Testis (tissue), 3 donors: Measurements from ENCODE around the gene ALDH1A2. TPM values are rescaled to one million over a fixed set of nuclear protein-coding genes. Genes with fewer than 3 reads are reported as not detected.
"Not testable (repeated sequence)": the region's sequence is repeated elsewhere in the genome, so short reads cannot be mapped to it uniquely, and the experiment has no call there.

Experiments used
- DNase-seq: peaks from one replicate; pipeline ENCODE4 v3.0.0-alpha.2; 2019
- H3K27ac ChIP-seq, 2 donors: fragments of 200-600 bp; sonication (generic); one replicate each; pipeline ENCODE4 v1.5.1; 2019
- H3K27me3 ChIP-seq: fragments of 200-600 bp; sonication (generic); one replicate; pipeline ENCODE4 v1.5.1; 2019
- H3K36me3 ChIP-seq: fragments of 200-600 bp; sonication (generic); one replicate; pipeline ENCODE4 v1.5.1; 2017; ENCODE audit warnings: low read depth; ENCODE audit errors: missing control alignments
- H3K4me1 ChIP-seq: fragments of 200-600 bp; sonication (generic); one replicate; pipeline ENCODE4 v1.5.1; 2019
- H3K4me3 ChIP-seq, 2 donors: fragments of 200-600 bp; sonication (generic); one replicate each; pipeline ENCODE4 v1.5.1; 2017 to 2019
- H3K9me3 ChIP-seq: fragments of 200-600 bp; sonication (generic); one replicate; pipeline ENCODE4 v1.5.1; 2017
- POLR2A ChIP-seq: fragments of 450-650 bp; IDR thresholded peaks from one replicate; pipeline ENCODE4 v1.6.1; 2017; ENCODE audit warnings: antibody characterized with exemption, mild to moderate bottlenecking, moderate library complexity
- WGBS, 2 donors: methylation state at CpG; one replicate each; pipeline ENCODE4 v1.1.5; 2018; 5-methylcytosine and 5-hydroxymethylcytosine counted together
- intact Hi-C: fragments of 100-400 bp; cut with DNase I; formaldehyde crosslinking; loops from one replicate; pipeline ENCODE4 v1.15.1; 2023; ENCODE audit warnings: low total_unique reads
- polyA plus RNA-seq: library from polyadenylated mRNA; stranded (reverse); fragments of 350-450 nt; fragmentation: Illumina TruSeq; extraction: RNeasy Lipid Tissue Mini Kit (QIAGEN cat#74804); gene quantifications from one replicate; pipeline ENCODE4 v1.2.3, GENCODE V29; 2014; ENCODE audit warnings: low read depth, low replicate concordance; ENCODE audit not compliant: insufficient read depth
- total RNA-seq, 2 donors: library from RNA; depleted of rRNA; stranded (reverse); fragments of >200 nt; gene quantifications; one replicate each; pipeline ENCODE4 v1.2.3, GENCODE V29; 2016
- TF ChIP-seq, protein P1 (sequence below), 3 experiments: fragments of 450-650 bp in 2 of 3; fragments of 200-600 bp in 1 of 3; sonication (generic) in 1 of 3; IDR thresholded peaks; one replicate each; pipeline ENCODE4 v1.5.1; 2016 to 2019; ENCODE audit warnings: antibody characterized with exemption in 3 of 3, mild to moderate bottlenecking in 2 of 3, moderate library complexity in 1 of 3

The ALDH1A2 gene
- total and polyA plus RNA-seq, 3 donors from 2014 or later = 71.2 to 210 (median 91.2) TPM

DNA sequence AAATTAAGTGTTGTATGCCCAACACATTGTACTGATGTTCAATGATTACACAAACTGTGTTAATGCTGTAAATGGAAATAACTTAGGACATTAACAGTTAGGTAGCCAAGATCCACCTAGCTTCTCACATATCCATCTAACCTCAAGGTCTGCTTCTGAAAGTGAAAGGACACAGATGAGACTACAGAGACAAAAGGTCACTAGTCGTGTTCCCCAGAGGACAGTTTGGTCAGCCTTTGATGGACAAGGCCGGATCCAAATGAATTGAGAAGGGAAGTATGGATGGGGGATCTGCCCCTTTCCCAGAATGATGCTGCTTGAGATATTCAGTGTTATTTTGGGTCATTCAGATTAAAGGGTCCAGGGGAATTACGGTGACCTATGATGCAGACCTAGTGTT is 17.2 kb downstream of the ALDH1A2 start:
- intact Hi-C loops = no loop called here
- 82% methylated on average over 3 of the region's 3 CpGs for WGBS, 2 donors
- DNase-seq = no peak
- H3K4me1 ChIP-seq = no peaks in the 10 kb centered on the region
- no peaks in the 10 kb centered on the region for H3K27me3 ChIP-seq
- no peak overlapping the region for H3K27ac ChIP-seq
- no peak overlapping the region for H3K4me3 ChIP-seq
- H3K36me3 ChIP-seq = no peaks in the 10 kb centered on the region
- H3K9me3 ChIP-seq = no peaks in the 10 kb centered on the region
- TF ChIP-seq, protein P1, sequence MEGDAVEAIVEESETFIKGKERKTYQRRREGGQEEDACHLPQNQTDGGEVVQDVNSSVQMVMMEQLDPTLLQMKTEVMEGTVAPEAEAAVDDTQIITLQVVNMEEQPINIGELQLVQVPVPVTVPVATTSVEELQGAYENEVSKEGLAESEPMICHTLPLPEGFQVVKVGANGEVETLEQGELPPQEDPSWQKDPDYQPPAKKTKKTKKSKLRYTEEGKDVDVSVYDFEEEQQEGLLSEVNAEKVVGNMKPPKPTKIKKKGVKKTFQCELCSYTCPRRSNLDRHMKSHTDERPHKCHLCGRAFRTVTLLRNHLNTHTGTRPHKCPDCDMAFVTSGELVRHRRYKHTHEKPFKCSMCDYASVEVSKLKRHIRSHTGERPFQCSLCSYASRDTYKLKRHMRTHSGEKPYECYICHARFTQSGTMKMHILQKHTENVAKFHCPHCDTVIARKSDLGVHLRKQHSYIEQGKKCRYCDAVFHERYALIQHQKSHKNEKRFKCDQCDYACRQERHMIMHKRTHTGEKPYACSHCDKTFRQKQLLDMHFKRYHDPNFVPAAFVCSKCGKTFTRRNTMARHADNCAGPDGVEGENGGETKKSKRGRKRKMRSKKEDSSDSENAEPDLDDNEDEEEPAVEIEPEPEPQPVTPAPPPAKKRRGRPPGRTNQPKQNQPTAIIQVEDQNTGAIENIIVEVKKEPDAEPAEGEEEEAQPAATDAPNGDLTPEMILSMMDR (IDR thresholded peaks at IDR 0.05) = no peak
- TF ChIP-seq POLR2A = no peak

DNA sequence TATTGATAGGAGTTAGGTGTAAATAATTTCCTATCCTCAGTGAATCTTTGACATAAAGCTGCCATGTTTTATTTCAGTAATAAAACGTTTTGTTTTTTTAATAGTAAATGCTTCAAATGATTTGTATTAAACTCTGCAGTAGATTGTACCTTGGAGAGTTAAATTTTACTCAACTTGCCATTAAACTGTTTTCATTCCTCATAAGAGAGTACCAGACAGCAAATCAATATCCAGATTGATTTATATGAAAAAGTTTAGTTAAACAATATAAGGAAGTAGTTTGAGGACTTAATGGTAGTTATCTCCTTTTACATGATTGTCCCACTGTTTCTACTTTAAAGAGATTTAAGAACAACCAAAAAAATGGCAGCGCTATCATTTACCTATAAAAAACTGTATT is 18.4 kb downstream of the ALDH1A2 start:
- no peak overlapping the region for H3K27ac ChIP-seq

GRCh38 chr15:58046467-58046866 is 19.0 kb downstream of the ALDH1A2 start:
- no peaks in the 10 kb centered on the region for H3K9me3 ChIP-seq
- H3K4me3 ChIP-seq = no peak overlapping the region
- H3K36me3 ChIP-seq = no peaks in the 10 kb centered on the region
- 81 to 82% methylated on average over 1 of the region's 1 CpG for WGBS, 2 donors
- DNase-seq = no peak
- intact Hi-C loops = no loop called here
- no peak overlapping the region for H3K27ac ChIP-seq
- no peaks in the 10 kb centered on the region for H3K27me3 ChIP-seq
- TF ChIP-seq, protein P1 (IDR thresholded peaks at IDR 0.05) = no peak
- TF ChIP-seq POLR2A = no peak
- H3K4me1 ChIP-seq = no peaks in the 10 kb centered on the region

More for the DNA sequence above, 18.4 kb downstream of the ALDH1A2 start:
- Histone ChIP-seq H3K36me3 (no peaks in the 10 kb centered on the region), H3K4me3 (no peak overlapping the region), H3K27me3 (no peaks in the 10 kb centered on the region), H3K9me3 (no peaks in the 10 kb centered on the region), H3K4me1 (no peaks in the 10 kb centered on the region)
- 63 to 82% methylated on average over 2 of the region's 2 CpGs for WGBS, 2 donors
- TF ChIP-seq POLR2A = no peak
- TF ChIP-seq, protein P1 (IDR thresholded peaks at IDR 0.05) = no peak
- no peak for DNase-seq
- intact Hi-C loops = no loop called here

- H3K4me1 ChIP-seq, intact Hi-C loops, H3K27me3 ChIP-seq, DNase-seq, H3K4me3 ChIP-seq, H3K9me3 ChIP-seq, H3K36me3 ChIP-seq, H3K27ac ChIP-seq: not testable (repeated sequence)
- 94 to 95% methylated on average over 7 of the region's 7 CpGs for WGBS, 2 donors
These were observed 20.1 kb downstream of the ALDH1A2 start for GRCh38 chr15:58045376-58045775.

GRCh38 chr15:58044551-58044950 is 21.0 kb downstream of the ALDH1A2 start:
- Histone ChIP-seq H3K9me3 (no peaks in the 10 kb centered on the region), H3K36me3 (no peaks in the 10 kb centered on the region), H3K4me1 (no peaks in the 10 kb centered on the region), H3K27ac (no peak overlapping the region), H3K4me3 (no peak overlapping the region), H3K27me3 (no peaks in the 10 kb centered on the region)
- WGBS, 2 donors = 66 to 70% methylated on average over 2 of the region's 2 CpGs
- TF ChIP-seq, protein P1 (IDR thresholded peaks at IDR 0.05) = no peak
- no peak for TF ChIP-seq POLR2A
- DNase-seq = no peak
- intact Hi-C loops = no loop called here
